Left forelimb (tissue), 1 donor: ENCODE measurements around the gene SEMA3D.
A peak's percentile ranks its signal among the peaks of the same experiment; 100 is the strongest.

Source experiments
- DNase-seq: peaks from one replicate; pipeline ENCODE4 v3.0.0-alpha.2; 2018; ENCODE audit warnings: low spot score

SEMA3D gene

GRCh38 chr7:85184599-85185423 is 2.0 kb downstream of the SEMA3D start:
- DNase-seq: peak; percentile 72

- no peak for DNase-seq
These were observed 3.6 kb downstream of the SEMA3D start for GRCh38 chr7:85183296-85183695.

GRCh38 chr7:85178531-85179298 is 8.1 kb downstream of the SEMA3D start:
- DNase-seq: no peak

GRCh38 chr7:85177316-85177715 is 9.5 kb downstream of the SEMA3D start:
- DNase-seq: no peak

- no peak for DNase-seq
These were observed 10.7 kb downstream of the SEMA3D start for GRCh38 chr7:85176197-85176596.

- no peak for DNase-seq
These were observed 11.6 kb downstream of the SEMA3D start for GRCh38 chr7:85175217-85175616.

- no peak for DNase-seq
These were observed 14.3 kb downstream of the SEMA3D start for GRCh38 chr7:85172530-85172941.

GRCh38 chr7:85167636-85168035 is 19.2 kb downstream of the SEMA3D start:
- no peak for DNase-seq

- DNase-seq: no peak
These were observed 21.6 kb downstream of the SEMA3D start for GRCh38 chr7:85165263-85165662.

GRCh38 chr7:85164376-85164775 is 22.5 kb downstream of the SEMA3D start:
- DNase-seq: no peak

GRCh38 chr7:85162721-85163120 is 24.1 kb downstream of the SEMA3D start:
- no peak for DNase-seq

GRCh38 chr7:85160223-85160622 is 26.6 kb downstream of the SEMA3D start:
- no peak for DNase-seq

- no peak for DNase-seq
These were observed 27.9 kb downstream of the SEMA3D start for GRCh38 chr7:85159003-85159402.

- DNase-seq: no peak
These were observed 30.1 kb downstream of the SEMA3D start for GRCh38 chr7:85156661-85157208.

GRCh38 chr7:85154282-85154937 is 32.4 kb downstream of the SEMA3D start:
- DNase-seq: no peak

GRCh38 chr7:85153715-85154114 is 33.1 kb downstream of the SEMA3D start:
- DNase-seq: no peak

- no peak for DNase-seq
These were observed 36.2 kb downstream of the SEMA3D start for GRCh38 chr7:85150624-85151023.

GRCh38 chr7:85144771-85145170 is 42.1 kb downstream of the SEMA3D start:
- no peak for DNase-seq

GRCh38 chr7:85135977-85136376 is 50.9 kb downstream of the SEMA3D start:
- no peak for DNase-seq

GRCh38 chr7:85133560-85133959 is 53.3 kb downstream of the SEMA3D start:
- no peak for DNase-seq

GRCh38 chr7:85133006-85133405 is 53.9 kb downstream of the SEMA3D start:
- no peak for DNase-seq

GRCh38 chr7:85130702-85131101 is 56.2 kb downstream of the SEMA3D start:
- no peak for DNase-seq
